ENCODE results near the gene MAML2. TPM values are rescaled to one million over a fixed set of nuclear protein-coding genes. Genes with fewer than 3 reads are reported as not detected.

Gene MAML2
- total RNA-seq, 1 experiment from 2014 or later: 0.11 TPM

DNA sequence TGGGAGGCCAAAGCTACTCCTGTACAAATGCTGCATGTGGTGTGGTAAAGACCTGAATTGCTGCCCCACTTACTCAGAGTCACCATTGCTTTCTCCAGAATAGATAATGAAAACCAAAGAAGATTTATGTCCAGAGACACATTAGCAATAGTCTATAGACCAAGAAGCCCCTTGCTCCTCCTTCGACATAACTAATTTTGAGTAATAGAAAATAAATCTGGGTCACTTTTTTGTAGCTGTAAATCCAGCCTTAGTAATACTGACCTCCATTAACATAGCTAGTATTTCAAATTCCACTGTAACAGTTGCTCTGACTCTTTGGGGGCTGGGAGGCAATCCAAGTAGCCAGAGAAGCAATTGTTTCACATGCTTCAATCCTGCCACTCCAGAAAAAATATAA, 145.9 kb downstream of the MAML2 start:
- no peaks in the 10 kb centered on the region for H3K79me2 ChIP-seq (ENCODE audit: low read length)
- H3K4me3 ChIP-seq (ENCODE audit: low read length): no peak overlapping the region
- no peaks in the 10 kb centered on the region for H3K36me3 ChIP-seq (ENCODE audit: insufficient read depth, low read length)
- no peak overlapping the region for H2AFZ ChIP-seq (ENCODE audit: low read length)
- H3K27ac ChIP-seq (ENCODE audit: low read length): no peak overlapping the region
- no peaks in the 10 kb centered on the region for H4K20me1 ChIP-seq (ENCODE audit: insufficient read depth, low read depth, low read length)
- no peaks in the 10 kb centered on the region for H3K9me2 ChIP-seq (replicated peaks; ENCODE audit: insufficient read depth, low read length)
- H3K4me1 ChIP-seq (ENCODE audit: low read length): no peaks in the 10 kb centered on the region
- H3K4me2 ChIP-seq (ENCODE audit: low read depth, low read length, poor library complexity, severe bottlenecking): no peak overlapping the region
- H3K27me3 ChIP-seq (ENCODE audit: low read length): no peaks in the 10 kb centered on the region
- no peak overlapping the region for H3K9ac ChIP-seq (ENCODE audit: low read length)
- DNase-seq: no peak
- no peaks in the 10 kb centered on the region for H3K9me3 ChIP-seq (ENCODE audit: low read length)

DNA sequence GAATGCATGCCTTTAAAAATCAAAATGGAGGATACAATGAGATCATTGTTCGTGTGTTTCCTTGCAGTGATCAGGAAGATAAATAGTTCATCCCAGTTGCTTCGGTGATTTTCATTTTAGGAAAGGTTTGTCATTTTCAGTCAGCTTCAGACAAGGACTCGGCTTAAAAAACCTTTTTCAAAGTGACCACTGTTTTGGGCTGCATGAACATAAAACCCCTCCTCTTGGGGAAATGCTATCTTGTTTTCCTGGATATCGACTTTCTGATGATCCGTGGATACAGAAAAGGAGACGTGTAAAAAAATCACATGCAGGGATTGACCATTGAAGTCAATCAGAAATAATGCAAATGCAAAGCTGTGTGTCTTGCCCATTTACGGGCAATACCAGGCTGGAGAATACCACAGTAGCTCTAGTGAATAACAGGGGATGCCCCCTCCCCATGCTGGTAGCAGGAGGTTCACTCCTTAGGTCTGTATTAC, 146.8 kb downstream of the MAML2 start:
- Histone ChIP-seq H4K20me1 (ENCODE audit: insufficient read depth, low read depth, low read length) (no peaks in the 10 kb centered on the region), H3K4me3 (ENCODE audit: low read length) (no peak overlapping the region), H2AFZ (ENCODE audit: low read length) (no peak overlapping the region), H3K4me2 (ENCODE audit: low read depth, low read length, poor library complexity, severe bottlenecking) (no peak overlapping the region), H3K27me3 (ENCODE audit: low read length) (no peaks in the 10 kb centered on the region), H3K79me2 (ENCODE audit: low read length) (no peaks in the 10 kb centered on the region), H3K36me3 (ENCODE audit: insufficient read depth, low read length) (no peaks in the 10 kb centered on the region), H3K4me1 (ENCODE audit: low read length) (no peaks in the 10 kb centered on the region), H3K27ac (ENCODE audit: low read length) (no peak overlapping the region), H3K9ac (ENCODE audit: low read length) (no peak overlapping the region), H3K9me2 (replicated peaks; ENCODE audit: insufficient read depth, low read length) (no peaks in the 10 kb centered on the region), H3K9me3 (ENCODE audit: low read length) (no peaks in the 10 kb centered on the region)
- no peak for DNase-seq

DNA sequence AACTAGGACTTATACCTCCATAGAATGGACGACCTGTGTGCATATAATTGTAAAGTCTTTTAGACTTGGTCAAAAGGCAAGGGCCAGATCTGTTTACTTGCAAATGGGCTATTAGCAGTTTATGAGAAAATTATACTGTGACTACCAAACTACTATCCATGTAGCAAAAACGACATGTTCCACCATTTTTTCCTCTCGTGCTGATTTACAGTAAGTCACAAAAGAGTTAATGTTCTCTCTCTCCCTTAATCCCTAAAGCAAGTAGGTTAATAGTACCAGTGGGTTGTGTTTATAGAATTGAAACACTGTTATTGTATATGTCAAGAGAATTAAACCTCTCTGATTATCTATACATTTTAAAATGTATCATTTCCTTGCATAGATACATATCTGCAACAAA, 147.3 kb downstream of the MAML2 start:
- H3K4me3 ChIP-seq (ENCODE audit: low read length): no peak overlapping the region
- no peak overlapping the region for H3K9ac ChIP-seq (ENCODE audit: low read length)
- H3K9me3 ChIP-seq (ENCODE audit: low read length): no peaks in the 10 kb centered on the region
- no peaks in the 10 kb centered on the region for H4K20me1 ChIP-seq (ENCODE audit: insufficient read depth, low read depth, low read length)
- no peak for DNase-seq
- no peaks in the 10 kb centered on the region for H3K36me3 ChIP-seq (ENCODE audit: insufficient read depth, low read length)
- no peak overlapping the region for H2AFZ ChIP-seq (ENCODE audit: low read length)
- no peaks in the 10 kb centered on the region for H3K4me1 ChIP-seq (ENCODE audit: low read length)
- no peaks in the 10 kb centered on the region for H3K79me2 ChIP-seq (ENCODE audit: low read length)
- H3K27me3 ChIP-seq (ENCODE audit: low read length): no peaks in the 10 kb centered on the region
- H3K9me2 ChIP-seq (replicated peaks; ENCODE audit: insufficient read depth, low read length): no peaks in the 10 kb centered on the region
- no peak overlapping the region for H3K27ac ChIP-seq (ENCODE audit: low read length)
- no peak overlapping the region for H3K4me2 ChIP-seq (ENCODE audit: low read depth, low read length, poor library complexity, severe bottlenecking)

DNA sequence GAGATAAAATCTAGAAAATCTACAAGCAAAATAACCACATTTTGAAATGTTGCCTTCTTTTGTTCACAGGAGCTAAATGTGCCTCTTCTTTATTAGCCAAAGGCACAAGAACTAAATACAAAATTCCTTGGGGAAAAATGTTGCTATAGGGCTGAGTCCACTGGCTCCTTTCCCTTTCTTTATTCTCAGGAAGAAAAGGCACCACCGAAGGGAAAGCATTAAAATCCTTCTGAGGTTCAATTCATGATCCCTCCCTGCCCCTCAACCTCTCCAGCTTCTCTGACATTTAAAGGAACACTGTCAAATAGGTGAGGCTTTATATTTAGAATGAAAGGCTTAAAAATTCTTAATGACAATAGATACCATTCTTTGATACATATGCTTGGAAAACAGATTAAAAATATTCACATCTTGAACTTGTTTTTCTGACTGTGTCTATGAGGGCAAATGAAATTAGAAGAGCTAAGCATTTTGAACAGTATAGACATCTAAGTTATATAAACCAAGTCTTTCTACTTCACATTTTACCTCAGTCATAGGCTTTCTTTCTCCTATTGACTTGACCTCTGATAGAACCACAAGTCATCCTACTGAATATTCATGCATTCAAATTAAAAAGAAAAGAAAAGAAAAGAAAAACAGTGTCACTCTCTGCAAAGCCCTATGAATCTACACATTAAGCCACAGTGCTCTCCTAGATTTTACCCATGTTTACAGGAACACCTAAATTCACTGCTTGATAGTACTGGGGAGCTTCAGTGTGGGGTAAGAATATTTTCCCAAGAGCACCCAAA, 148.2 kb downstream of the MAML2 start:
- no peaks in the 10 kb centered on the region for H3K79me2 ChIP-seq (ENCODE audit: low read length)
- no peaks in the 10 kb centered on the region for H3K27me3 ChIP-seq (ENCODE audit: low read length)
- H2AFZ ChIP-seq (ENCODE audit: low read length): no peak overlapping the region
- no peak overlapping the region for H3K27ac ChIP-seq (ENCODE audit: low read length)
- no peaks in the 10 kb centered on the region for H3K9me2 ChIP-seq (replicated peaks; ENCODE audit: insufficient read depth, low read length)
- DNase-seq: no peak
- H3K4me1 ChIP-seq (ENCODE audit: low read length): no peaks in the 10 kb centered on the region
- H4K20me1 ChIP-seq (ENCODE audit: insufficient read depth, low read depth, low read length): no peaks in the 10 kb centered on the region
- no peaks in the 10 kb centered on the region for H3K9me3 ChIP-seq (ENCODE audit: low read length)
- H3K4me3 ChIP-seq (ENCODE audit: low read length): no peak overlapping the region
- no peak overlapping the region for H3K9ac ChIP-seq (ENCODE audit: low read length)
- H3K4me2 ChIP-seq (ENCODE audit: low read depth, low read length, poor library complexity, severe bottlenecking): no peak overlapping the region
- H3K36me3 ChIP-seq (ENCODE audit: insufficient read depth, low read length): no peaks in the 10 kb centered on the region

DNA sequence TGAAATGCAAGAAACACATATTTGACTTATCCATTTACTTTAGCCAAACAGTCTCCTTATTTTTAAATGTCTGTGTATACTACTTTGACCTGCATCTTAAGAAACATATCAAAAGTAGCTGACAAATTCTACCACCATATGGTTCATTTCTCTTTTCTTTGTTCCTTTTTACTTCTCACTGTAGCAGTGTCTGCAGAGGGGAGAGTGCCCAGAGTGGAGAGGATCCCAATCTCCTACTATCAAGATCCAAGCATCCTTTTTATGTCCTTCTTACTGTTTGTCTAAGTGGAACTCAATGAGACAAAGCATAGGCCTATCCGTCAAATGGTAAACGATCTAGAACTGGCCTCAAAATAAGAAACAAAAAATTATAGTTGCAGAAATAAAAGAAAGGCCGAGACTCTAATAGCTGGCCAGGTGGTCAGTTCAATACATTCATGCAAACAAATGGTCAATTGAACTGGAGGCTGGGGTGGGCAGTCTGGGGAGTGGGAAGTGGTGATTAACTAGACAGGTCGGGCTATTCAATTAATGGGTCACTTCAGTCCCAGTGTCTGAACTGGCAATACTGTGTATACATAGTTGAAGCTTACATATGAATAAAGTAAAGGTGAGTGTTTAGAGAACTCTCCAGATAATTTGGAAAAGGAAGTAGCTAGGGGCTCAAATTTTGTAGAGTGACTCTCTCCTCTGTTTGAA, 149.1 kb downstream of the MAML2 start:
- H4K20me1 ChIP-seq (ENCODE audit: insufficient read depth, low read depth, low read length): no peaks in the 10 kb centered on the region
- no peaks in the 10 kb centered on the region for H3K4me1 ChIP-seq (ENCODE audit: low read length)
- no peak for DNase-seq
- no peaks in the 10 kb centered on the region for H3K36me3 ChIP-seq (ENCODE audit: insufficient read depth, low read length)
- H2AFZ ChIP-seq (ENCODE audit: low read length): no peak overlapping the region
- no peaks in the 10 kb centered on the region for H3K79me2 ChIP-seq (ENCODE audit: low read length)
- no peak overlapping the region for H3K4me3 ChIP-seq (ENCODE audit: low read length)
- no peak overlapping the region for H3K9ac ChIP-seq (ENCODE audit: low read length)
- no peak overlapping the region for H3K4me2 ChIP-seq (ENCODE audit: low read depth, low read length, poor library complexity, severe bottlenecking)
- no peaks in the 10 kb centered on the region for H3K9me3 ChIP-seq (ENCODE audit: low read length)
- H3K27me3 ChIP-seq (ENCODE audit: low read length): no peaks in the 10 kb centered on the region
- no peak overlapping the region for H3K27ac ChIP-seq (ENCODE audit: low read length)
- H3K9me2 ChIP-seq (replicated peaks; ENCODE audit: insufficient read depth, low read length): no peaks in the 10 kb centered on the region

DNA sequence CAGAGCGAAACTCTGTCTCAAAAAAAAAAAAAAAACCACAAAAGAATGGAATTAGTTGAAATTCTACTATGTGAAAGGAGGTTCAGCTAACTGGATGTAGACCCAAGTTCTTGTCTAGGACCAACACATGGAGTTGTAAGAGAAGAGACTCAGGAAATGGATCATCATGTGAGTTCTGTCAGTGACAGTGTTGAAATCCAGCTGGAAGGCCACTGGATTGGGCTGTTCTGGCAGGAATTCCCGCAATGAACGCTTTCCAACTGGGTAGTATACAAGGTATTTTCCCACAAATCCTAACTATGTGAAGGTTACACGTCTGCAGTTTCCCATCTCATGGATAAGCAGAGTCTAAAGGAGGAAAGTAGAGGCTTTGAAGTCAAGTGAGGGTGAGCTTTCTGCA, 151.2 kb downstream of the MAML2 start:
- Histone ChIP-seq H3K4me3 (ENCODE audit: low read length) (no peak overlapping the region), H3K79me2 (ENCODE audit: low read length) (no peaks in the 10 kb centered on the region), H3K9me2 (replicated peaks; ENCODE audit: insufficient read depth, low read length) (no peaks in the 10 kb centered on the region), H3K9ac (ENCODE audit: low read length) (no peak overlapping the region), H3K27me3 (ENCODE audit: low read length) (no peaks in the 10 kb centered on the region), H3K4me1 (ENCODE audit: low read length) (no peaks in the 10 kb centered on the region), H2AFZ (ENCODE audit: low read length) (no peak overlapping the region), H3K4me2 (ENCODE audit: low read depth, low read length, poor library complexity, severe bottlenecking) (no peak overlapping the region), H4K20me1 (ENCODE audit: insufficient read depth, low read depth, low read length) (no peaks in the 10 kb centered on the region), H3K36me3 (ENCODE audit: insufficient read depth, low read length) (no peaks in the 10 kb centered on the region), H3K9me3 (ENCODE audit: low read length) (no peaks in the 10 kb centered on the region), H3K27ac (ENCODE audit: low read length) (no peak overlapping the region)
- DNase-seq: no peak

DNA sequence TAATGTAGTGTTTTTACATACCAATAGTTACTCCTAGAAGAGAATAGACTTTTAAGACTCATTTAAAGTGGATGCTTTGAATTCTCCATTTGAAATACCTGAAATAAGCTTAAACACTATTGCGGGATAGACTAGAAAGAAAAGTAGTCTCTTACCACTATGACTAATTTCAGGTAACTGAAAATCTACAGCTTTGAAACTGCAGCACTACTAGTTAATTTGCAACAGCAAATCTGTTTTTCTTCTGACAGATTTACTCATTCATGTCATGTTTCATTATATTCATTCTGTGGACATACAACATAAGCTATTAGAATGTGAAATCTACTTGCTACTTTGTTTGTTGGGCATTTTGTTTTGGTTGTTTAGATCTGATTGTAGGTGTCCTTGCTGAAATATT, 153.6 kb downstream of the MAML2 start:
- Histone ChIP-seq H3K4me2 (ENCODE audit: low read depth, low read length, poor library complexity, severe bottlenecking) (no peak overlapping the region), H4K20me1 (ENCODE audit: insufficient read depth, low read depth, low read length) (no peaks in the 10 kb centered on the region)

DNA sequence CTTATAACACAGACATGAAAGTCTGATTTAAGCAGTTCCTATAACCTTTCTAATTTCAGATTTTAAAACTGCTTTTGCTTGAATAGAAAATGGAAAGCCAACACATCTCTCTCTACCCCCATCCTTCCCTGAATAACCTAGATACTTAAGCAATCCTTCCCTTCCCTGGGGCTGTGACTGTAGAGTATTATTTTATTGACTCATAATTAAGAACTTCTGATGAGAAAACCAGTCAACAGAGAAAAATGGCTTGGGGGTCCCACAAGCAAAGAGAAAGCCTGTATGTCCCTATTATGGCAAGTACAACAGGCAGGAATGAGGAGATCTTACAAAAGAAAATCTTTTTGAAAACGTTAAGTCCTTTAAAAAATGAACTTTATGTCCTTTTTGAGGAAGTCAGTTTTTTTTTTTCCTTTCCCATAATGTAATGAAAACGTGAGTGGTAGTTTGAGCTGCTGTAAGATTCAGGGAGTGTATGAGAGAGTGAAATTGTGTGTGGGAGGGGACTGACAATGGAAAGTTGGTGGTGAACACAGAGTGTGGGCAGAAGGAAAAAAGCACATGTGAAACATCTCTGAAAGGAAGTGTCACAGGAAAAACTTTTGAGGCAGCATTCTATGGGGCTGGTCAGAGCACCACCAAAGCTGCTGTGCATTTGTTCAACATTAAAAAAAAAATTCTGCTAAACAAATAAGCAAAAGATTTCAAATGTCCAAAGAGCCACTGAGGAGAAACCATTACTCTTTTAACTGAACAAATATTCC, 154.6 kb downstream of the MAML2 start:
- H3K27me3 ChIP-seq (ENCODE audit: low read length): no peaks in the 10 kb centered on the region
- H3K4me3 ChIP-seq (ENCODE audit: low read length): no peak overlapping the region
- no peaks in the 10 kb centered on the region for H3K9me2 ChIP-seq (replicated peaks; ENCODE audit: insufficient read depth, low read length)
- no peaks in the 10 kb centered on the region for H3K36me3 ChIP-seq (ENCODE audit: insufficient read depth, low read length)
- H3K9ac ChIP-seq (ENCODE audit: low read length): no peak overlapping the region
- H2AFZ ChIP-seq (ENCODE audit: low read length): no peak overlapping the region
- no peak overlapping the region for H3K4me2 ChIP-seq (ENCODE audit: low read depth, low read length, poor library complexity, severe bottlenecking)
- DNase-seq: no peak
- H3K9me3 ChIP-seq (ENCODE audit: low read length): no peaks in the 10 kb centered on the region
- H3K27ac ChIP-seq (ENCODE audit: low read length): no peak overlapping the region
- no peaks in the 10 kb centered on the region for H3K79me2 ChIP-seq (ENCODE audit: low read length)
- peaks cover 12% of the 10 kb centered on the region for H3K4me1 ChIP-seq (ENCODE audit: low read length)
- H4K20me1 ChIP-seq (ENCODE audit: insufficient read depth, low read depth, low read length): no peaks in the 10 kb centered on the region

More for the DNA sequence above, 153.6 kb downstream of the MAML2 start:
- Histone ChIP-seq H3K4me1 (ENCODE audit: low read length) (peaks cover 12% of the 10 kb centered on the region), H3K79me2 (ENCODE audit: low read length) (no peaks in the 10 kb centered on the region), H2AFZ (ENCODE audit: low read length) (no peak overlapping the region), H3K9ac (ENCODE audit: low read length) (no peak overlapping the region), H3K27ac (ENCODE audit: low read length) (no peak overlapping the region), H3K27me3 (ENCODE audit: low read length) (no peaks in the 10 kb centered on the region), H3K9me3 (ENCODE audit: low read length) (no peaks in the 10 kb centered on the region), H3K4me3 (ENCODE audit: low read length) (no peak overlapping the region), H3K36me3 (ENCODE audit: insufficient read depth, low read length) (no peaks in the 10 kb centered on the region), H3K9me2 (replicated peaks; ENCODE audit: insufficient read depth, low read length) (no peaks in the 10 kb centered on the region)
- DNase-seq: no peak

All from Karpas-422 (cell line).